HG02678 (cell line): ENCODE measurements around the gene C6orf118.

Experiments
- ATAC-seq: cut with Tn5 transposase; IDR thresholded peaks from one replicate; pipeline ENCODE4 v1.9.1; 2021; ENCODE audit warnings: mild to moderate bottlenecking, moderate library complexity; ENCODE audit not compliant: unreplicated experiment

C6orf118 gene

DNA sequence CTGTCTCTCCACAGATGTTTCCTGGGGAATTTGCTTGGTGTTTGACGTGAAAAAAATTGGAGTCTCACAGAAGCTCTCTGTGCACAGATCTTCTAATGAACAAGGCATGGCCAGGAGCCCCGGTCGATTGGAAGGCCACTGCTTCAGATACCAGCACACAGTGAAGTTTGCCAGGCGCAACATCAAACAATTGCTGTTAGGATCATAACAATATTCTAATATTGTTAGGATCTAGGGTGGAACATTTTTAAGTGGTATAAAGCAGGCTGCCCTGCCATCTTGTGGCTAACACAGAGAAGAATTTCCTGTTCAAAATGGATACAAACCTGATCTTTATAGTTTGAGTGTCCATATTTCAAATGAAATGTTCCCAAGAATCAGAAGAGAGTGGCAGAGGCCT is 64.1 kb downstream of the C6orf118 start:
- ATAC-seq, result no peak

DNA sequence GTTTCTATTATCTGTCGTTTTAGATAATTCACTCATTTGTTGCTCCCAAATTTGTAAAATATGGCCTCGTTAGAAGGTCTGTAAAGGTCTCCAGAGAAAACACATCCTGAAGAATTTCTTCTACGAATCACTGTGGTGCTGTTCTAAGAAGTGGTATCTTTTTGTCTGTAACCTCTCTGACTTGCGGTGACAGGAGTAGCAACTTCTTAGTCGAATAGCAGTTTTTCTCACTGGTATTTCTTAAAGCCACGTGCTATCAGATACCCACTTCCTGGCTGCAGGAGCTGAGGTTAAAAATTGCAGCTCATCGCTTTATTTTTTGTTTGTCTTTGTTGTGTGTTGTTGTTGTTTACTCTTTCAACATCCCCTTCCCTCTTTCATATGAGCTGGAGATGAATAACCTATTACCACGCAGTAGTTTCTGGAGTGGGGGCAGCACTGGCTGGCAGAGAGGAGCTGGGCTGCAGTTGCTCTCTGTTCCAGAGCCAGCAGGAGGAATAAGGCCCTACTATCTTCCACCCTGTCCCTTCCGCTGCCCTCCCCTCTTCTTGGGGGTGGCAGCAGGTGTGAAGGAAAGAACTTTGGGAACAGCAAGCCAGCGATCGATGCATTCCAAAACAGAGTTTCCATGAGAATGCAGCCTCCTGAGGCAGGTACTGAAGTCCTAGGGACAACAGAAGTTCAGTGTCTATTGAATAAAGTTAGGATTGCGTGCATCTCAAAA is 64.7 kb downstream of the C6orf118 start:
- no peak for ATAC-seq

DNA sequence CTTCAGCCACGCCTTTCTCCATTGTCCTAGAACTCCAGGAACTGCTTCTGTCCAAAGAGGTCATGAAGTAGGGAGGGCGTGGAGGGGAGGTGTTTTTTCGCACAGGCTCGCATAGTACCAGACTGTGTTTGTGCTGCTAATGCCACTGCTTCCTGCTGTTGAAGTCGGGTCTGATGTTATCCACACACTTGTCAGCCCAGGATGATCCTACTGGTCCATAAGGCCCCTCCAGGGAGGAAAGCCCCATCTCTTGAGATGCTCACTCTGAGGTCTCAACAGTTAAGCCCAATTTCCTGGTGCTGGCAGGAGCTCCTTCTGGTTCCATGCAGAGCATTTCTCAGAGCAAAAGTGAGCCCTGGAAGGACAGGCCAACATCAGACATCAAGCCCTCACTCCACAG is 65.6 kb downstream of the C6orf118 start:
- no peak for ATAC-seq

DNA sequence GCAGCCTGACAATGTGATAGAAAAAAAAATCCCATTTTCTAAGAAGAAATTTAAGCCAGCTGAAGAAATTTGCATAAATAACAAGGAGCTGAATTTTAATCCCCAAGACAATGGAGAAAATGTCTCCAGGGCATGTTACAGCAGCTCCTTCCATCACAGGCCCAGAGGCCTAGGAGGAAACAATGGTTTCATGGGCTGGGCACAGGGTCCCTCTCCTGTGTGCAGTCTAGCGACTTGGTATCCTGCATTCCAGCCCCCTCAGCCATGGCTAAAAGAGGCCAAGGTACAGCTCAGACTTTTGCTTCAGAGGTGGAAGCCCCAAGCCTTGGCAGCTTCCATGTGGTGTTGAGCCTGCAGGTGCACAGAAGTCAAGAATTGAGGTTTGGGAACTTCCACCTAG is 73.1 kb downstream of the C6orf118 start:
- ATAC-seq, result no peak

DNA sequence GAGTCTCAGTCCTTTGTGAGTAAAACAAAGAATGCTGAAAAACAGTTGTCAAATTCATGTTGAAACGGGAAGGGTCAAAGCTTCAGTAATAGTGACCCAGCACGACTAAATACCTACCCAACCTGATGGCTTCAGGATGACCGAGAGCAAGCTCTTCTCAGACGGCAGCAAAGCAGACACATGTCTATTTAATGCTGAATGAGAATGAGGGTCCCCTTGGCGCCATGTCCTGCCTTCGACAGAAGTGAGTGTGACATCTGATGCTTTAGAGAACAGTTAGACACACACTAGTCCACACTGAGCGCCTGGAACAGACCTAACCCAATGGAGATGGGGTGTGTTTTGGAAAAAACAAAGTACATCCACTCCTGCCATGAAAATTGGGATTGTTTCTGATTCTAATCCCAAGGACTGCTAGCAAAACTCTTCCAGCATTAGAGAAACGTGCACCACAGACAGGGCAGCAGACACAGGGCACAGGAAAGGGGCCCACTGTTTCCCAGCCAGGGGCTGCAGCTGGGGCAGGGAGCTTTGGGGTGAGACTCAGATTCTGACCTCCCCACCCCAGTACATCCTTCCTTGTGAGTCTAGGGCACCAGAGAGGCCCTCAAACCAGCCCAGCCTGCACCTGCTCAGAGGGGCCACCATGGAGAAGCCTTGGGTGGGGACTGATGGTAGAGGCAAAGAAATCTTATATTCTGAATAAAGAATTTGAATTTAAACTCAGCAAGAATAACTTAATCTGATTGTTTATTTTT is 76.5 kb downstream of the C6orf118 start:
- no peak for ATAC-seq

DNA sequence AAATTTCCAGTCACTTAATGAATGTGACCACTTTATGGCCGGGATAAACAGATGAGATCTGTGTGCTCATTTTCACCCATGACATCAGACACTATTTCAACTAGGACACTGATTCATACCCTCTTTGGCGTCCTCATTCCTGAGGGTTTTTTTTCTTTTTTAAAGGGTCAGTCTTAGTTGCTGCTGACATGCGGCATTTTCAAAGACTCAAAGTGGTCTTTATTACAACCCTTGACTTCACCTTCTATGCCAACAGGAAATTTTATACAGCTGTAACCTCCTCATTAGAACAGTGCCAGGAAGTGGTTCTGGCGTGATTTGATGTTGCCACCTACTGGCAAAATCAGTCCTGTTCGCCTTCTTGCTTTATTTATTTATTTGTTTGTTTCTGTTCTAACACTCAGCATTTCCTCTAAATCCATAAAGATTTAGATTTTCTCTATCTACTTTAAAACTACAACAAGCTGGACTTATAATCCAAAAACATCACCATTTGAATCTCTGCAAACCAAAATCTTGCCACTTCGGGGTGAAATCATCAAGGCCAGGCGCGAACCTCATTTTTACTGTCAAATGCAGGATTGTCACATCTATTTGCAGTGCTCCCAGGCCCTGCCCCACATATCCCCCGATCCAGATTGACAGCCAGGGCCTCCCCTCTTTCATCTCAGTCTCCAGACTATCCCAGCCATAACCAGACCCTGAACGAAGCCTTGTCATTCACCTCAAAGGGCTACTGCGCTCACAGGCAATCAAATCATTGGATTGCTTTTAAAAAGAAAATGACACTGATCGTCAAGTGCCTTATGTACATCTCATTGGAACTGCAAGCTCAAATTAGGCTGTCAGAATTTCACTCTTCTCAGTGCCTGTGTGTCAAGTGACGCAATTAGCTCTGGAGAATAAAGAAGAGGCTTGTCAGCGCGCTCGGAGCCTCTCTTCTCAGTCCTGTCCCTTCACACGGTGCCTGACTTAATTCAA is 77.5 kb downstream of the C6orf118 start:
- no peak for ATAC-seq

DNA sequence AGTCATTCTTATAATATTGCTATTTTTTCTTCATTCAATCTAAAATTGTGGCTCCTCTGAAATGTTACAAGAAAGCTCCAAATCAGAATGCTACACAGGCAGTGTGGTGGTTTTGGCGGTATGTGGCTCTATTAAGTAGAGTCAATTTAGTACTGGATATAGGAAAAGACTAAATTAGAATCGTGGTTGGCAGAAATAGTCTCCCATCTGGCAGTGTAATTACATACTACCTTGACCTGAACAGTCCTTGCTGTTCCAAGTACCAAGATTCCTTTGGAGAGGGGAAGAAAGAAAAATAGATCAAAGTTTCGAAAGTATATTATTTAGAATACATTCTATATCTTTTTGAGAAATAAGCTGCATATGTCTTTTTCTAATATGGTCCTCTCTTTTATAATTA is 78.2 kb downstream of the C6orf118 start:
- ATAC-seq, result no peak
